Activated CD8-positive, alpha-beta T cell treated with anti-CD3 and anti-CD28 coated beads for 36 hours (primary cell): ENCODE measurements around the gene COL18A1. TPM values are rescaled to one million over a fixed set of nuclear protein-coding genes. Genes with fewer than 3 reads are reported as not detected.

Source experiments
- ATAC-seq: fragments of 200-7000 bp; cut with Tn5 transposase; one replicate; pipeline ENCODE4 v1.10.0; 2021; ENCODE audit warnings: mild to moderate bottlenecking, moderate library complexity
- CTCF ChIA-PET: fragments of 350-600 bp; sonication (Branson Sonifier 250); formaldehyde crosslinking; loops from one replicate; lab custom pipeline; 2021; ENCODE audit warnings: antibody characterized with exemption; lab: Charles Lee
- POLR2A ChIA-PET: fragments of 350-600 bp; sonication (Branson Sonifier 250); formaldehyde crosslinking; loops from one replicate; lab custom pipeline; 2021; ENCODE audit warnings: antibody characterized with exemption; lab: Charles Lee
- DNase-seq: peaks from one replicate; pipeline ENCODE4 v3.0.0-alpha.2; 2020
- H3K27ac Mint-ChIP-seq: one replicate; pipeline ENCODE4 v1.8.0; 2021; ENCODE audit warnings: mild to moderate bottlenecking, mixed read lengths
- H3K27me3 Mint-ChIP-seq: one replicate; pipeline ENCODE4 v1.8.0; 2021; ENCODE audit warnings: mixed read lengths
- H3K36me3 Mint-ChIP-seq: one replicate; pipeline ENCODE4 v1.8.0; 2021; ENCODE audit warnings: low read depth, mixed read lengths
- H3K4me1 Mint-ChIP-seq: one replicate; pipeline ENCODE4 v1.8.0; 2021; ENCODE audit warnings: low read depth, mixed read lengths
- H3K4me3 Mint-ChIP-seq: one replicate; pipeline ENCODE4 v1.8.0; 2021; ENCODE audit warnings: mild to moderate bottlenecking, moderate library complexity, mixed read lengths
- H3K9me3 Mint-ChIP-seq: one replicate; pipeline ENCODE4 v1.8.0; 2021; ENCODE audit warnings: mixed read lengths
- CTCF ChIP-seq: fragments of 200-600 bp; IDR thresholded peaks from one replicate; pipeline ENCODE4 v1.8.0; 2022; ENCODE audit warnings: antibody characterized with exemption, mild to moderate bottlenecking
- intact Hi-C: fragments of 100-400 bp; cut with micrococcal nuclease; formaldehyde crosslinking; loops from one replicate; pipeline ENCODE4 v1.10.0; 2022
- total RNA-seq, 2 experiments: library from RNA; stranded (reverse); gene quantifications; one replicate each; pipeline ENCODE4 v1.2.3, GENCODE V29; 2021

The COL18A1 gene
- total RNA-seq, 2 experiments from 2014 or later = 9.4 to 9.7 TPM

GRCh38 chr21:45418301-45419071 is 13.5 kb downstream of the COL18A1 start:
- no peak for TF ChIP-seq CTCF
- Mint-ChIP-seq H3K36me3 (no peaks in the 10 kb centered on the region), H3K4me1 (no peaks in the 10 kb centered on the region), H3K4me3 (no peak overlapping the region), H3K27me3 (peaks cover 1% of the 10 kb centered on the region), H3K27ac (no peak overlapping the region), H3K9me3 (no peaks in the 10 kb centered on the region)
- no peak for ATAC-seq
- intact Hi-C loops = no loop called here
- ChIA-PET POLR2A (no interaction called here), CTCF (no interaction called here)
- DNase-seq = no peak

- H3K27ac Mint-ChIP-seq = no peak overlapping the region
- DNase-seq = no peak
- H3K36me3 Mint-ChIP-seq = no peaks in the 10 kb centered on the region
- H3K4me3 Mint-ChIP-seq = no peak overlapping the region
- no peak for TF ChIP-seq CTCF
- no peaks in the 10 kb centered on the region for H3K9me3 Mint-ChIP-seq
- H3K27me3 Mint-ChIP-seq = peaks cover 1% of the 10 kb centered on the region
- no peak for ATAC-seq
- H3K4me1 Mint-ChIP-seq = no peaks in the 10 kb centered on the region
- ChIA-PET POLR2A (no interaction called here), CTCF (no interaction called here)
- intact Hi-C loops = no loop called here
These were observed 14.2 kb downstream of the COL18A1 start for GRCh38 chr21:45419162-45419561.

GRCh38 chr21:45420061-45421041 is 15.4 kb downstream of the COL18A1 start:
- H3K4me3 Mint-ChIP-seq = no peak overlapping the region

GRCh38 chr21:45421071-45421845 is 16.3 kb downstream of the COL18A1 start:
- Mint-ChIP-seq H3K9me3 (no peaks in the 10 kb centered on the region), H3K4me1 (no peaks in the 10 kb centered on the region), H3K36me3 (no peaks in the 10 kb centered on the region), H3K27ac (no peak overlapping the region), H3K27me3 (peaks cover 1% of the 10 kb centered on the region), H3K4me3 (no peak overlapping the region)
- ATAC-seq = no peak
- intact Hi-C loops = no loop called here
- TF ChIP-seq CTCF = no peak
- CTCF ChIA-PET = no interaction called here
- POLR2A ChIA-PET = no interaction called here
- no peak for DNase-seq

More at GRCh38 chr21:45420061-45421041, 15.4 kb downstream of the COL18A1 start:
- ChIA-PET CTCF (no interaction called here), POLR2A (no interaction called here)
- DNase-seq = no peak
- no peak for TF ChIP-seq CTCF
- Mint-ChIP-seq H3K27me3 (peaks cover 1% of the 10 kb centered on the region), H3K27ac (no peak overlapping the region), H3K36me3 (no peaks in the 10 kb centered on the region), H3K4me1 (no peaks in the 10 kb centered on the region), H3K9me3 (no peaks in the 10 kb centered on the region)
- no peak for ATAC-seq
- intact Hi-C loops = no loop called here
